ENCODE data around the gene DES. TPM values are rescaled to one million over a fixed set of nuclear protein-coding genes. Genes with fewer than 3 reads are reported as not detected.

The DES gene
- total RNA-seq, 2 experiments from 2014 or later: not detected

- Histone ChIP-seq H3K9me3 (ENCODE audit: low read length) (no peaks in the 10 kb centered on the region), H3K79me2 (ENCODE audit: insufficient read depth, low read depth, low read length) (no peaks in the 10 kb centered on the region), H4K20me1 (ENCODE audit: insufficient read depth, low read length) (no peaks in the 10 kb centered on the region), H3K4me3 (ENCODE audit: low read depth, low read length, poor library complexity, severe bottlenecking) (no peak overlapping the region), H3K27ac (ENCODE audit: low read depth, low read length, poor library complexity, severe bottlenecking) (no peak overlapping the region), H3K4me1 (ENCODE audit: insufficient read depth, low read length, poor library complexity, severe bottlenecking) (no peaks in the 10 kb centered on the region), H3K4me2 (ENCODE audit: low read length) (no peak overlapping the region), H2AFZ (ENCODE audit: low read length) (no peak overlapping the region), H3K36me3 (ENCODE audit: insufficient read depth, low read length) (peaks cover 11% of the 10 kb centered on the region; the same call in 1 of the 2 replicates), H3K9me2 (ENCODE audit: insufficient read depth, low read length) (no peaks in the 10 kb centered on the region)
- TF ChIP-seq, protein P1, sequence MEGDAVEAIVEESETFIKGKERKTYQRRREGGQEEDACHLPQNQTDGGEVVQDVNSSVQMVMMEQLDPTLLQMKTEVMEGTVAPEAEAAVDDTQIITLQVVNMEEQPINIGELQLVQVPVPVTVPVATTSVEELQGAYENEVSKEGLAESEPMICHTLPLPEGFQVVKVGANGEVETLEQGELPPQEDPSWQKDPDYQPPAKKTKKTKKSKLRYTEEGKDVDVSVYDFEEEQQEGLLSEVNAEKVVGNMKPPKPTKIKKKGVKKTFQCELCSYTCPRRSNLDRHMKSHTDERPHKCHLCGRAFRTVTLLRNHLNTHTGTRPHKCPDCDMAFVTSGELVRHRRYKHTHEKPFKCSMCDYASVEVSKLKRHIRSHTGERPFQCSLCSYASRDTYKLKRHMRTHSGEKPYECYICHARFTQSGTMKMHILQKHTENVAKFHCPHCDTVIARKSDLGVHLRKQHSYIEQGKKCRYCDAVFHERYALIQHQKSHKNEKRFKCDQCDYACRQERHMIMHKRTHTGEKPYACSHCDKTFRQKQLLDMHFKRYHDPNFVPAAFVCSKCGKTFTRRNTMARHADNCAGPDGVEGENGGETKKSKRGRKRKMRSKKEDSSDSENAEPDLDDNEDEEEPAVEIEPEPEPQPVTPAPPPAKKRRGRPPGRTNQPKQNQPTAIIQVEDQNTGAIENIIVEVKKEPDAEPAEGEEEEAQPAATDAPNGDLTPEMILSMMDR (conservative IDR thresholded peaks at IDR 0.05; ENCODE audit: low read length): no peak
- TF ChIP-seq EZH2phosphoT487 (IDR thresholded peaks at IDR 0.05; ENCODE audit: borderline replicate concordance, low read depth, low read length): no peak
- ChIA-PET POLR2A (interaction anchor here (0.8 kb wide), 1 partner anchor 48 kb away, joined by 3 read pairs; no protein-coding TSS in a partner anchor), CTCF (ENCODE audit: unreplicated experiment) (interaction anchor here (0.6 kb wide), 1 partner anchor 373 kb away, joined by 6 read pairs; no protein-coding TSS in a partner anchor)
- BruUV-seq (replicated peaks): no TSS peak
- intact Hi-C loops (cut with micrococcal nuclease; ENCODE audit: unreplicated experiment): no loop called here
- no peak for DNase-seq (ENCODE audit: low spot score)
These were observed 48.7 kb upstream of the DES start for GRCh38 chr2:219369447-219369861.

DNA sequence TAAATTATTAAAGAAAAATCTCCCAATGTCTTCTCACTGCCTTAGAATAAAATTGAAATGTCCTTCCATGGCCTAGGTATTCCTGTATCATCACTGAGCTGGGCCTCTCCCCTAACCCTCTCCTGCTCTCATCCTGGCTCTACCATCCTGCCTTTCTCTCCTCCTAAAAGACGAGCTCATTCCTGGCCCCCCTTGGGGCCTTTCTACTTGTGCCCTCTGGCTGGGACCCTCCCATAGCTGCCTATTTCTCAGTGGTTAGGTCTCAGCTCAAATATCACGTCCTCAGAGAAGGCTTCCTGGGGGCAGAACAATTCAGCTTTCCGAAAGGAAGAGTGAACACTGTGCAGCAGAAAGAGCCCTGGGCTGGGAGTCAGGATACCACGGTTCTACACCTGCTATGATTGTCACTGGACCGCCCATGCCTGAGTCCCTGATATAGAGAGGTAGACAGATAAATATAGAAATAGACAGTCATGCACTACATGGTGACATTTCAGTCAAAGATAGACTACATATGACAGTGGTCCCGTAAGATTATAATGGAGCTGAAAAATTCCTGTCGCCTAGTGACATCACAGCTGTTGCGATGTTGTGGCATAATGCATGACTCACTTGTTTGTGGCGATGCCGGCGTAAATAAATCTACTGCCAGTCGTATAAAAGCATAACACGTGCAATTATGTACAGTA is 39.9 kb upstream of the DES start:
- H4K20me1 ChIP-seq (ENCODE audit: insufficient read depth, low read length): no peaks in the 10 kb centered on the region
- peaks cover 45% of the 10 kb centered on the region for H3K36me3 ChIP-seq (ENCODE audit: insufficient read depth, low read length)
- no peak overlapping the region for H3K4me3 ChIP-seq (ENCODE audit: low read depth, low read length, poor library complexity, severe bottlenecking)
- BruUV-seq (replicated peaks): no TSS peak
- TF ChIP-seq, protein P1 (conservative IDR thresholded peaks at IDR 0.05; ENCODE audit: low read length): no peak
- no peak for TF ChIP-seq EZH2phosphoT487 (IDR thresholded peaks at IDR 0.05; ENCODE audit: borderline replicate concordance, low read depth, low read length)
- POLR2A ChIA-PET: interaction anchor here (0.6 to 1.0 kb wide), 2 partner anchors 10 to 656 kb away, joined by 3 to 4 read pairs; no protein-coding TSS in a partner anchor
- H2AFZ ChIP-seq (ENCODE audit: low read length): no peak overlapping the region
- H3K79me2 ChIP-seq (ENCODE audit: insufficient read depth, low read depth, low read length): no peaks in the 10 kb centered on the region
- no peaks in the 10 kb centered on the region for H3K4me1 ChIP-seq (ENCODE audit: insufficient read depth, low read length, poor library complexity, severe bottlenecking)
- no peaks in the 10 kb centered on the region for H3K9me3 ChIP-seq (ENCODE audit: low read length)
- CTCF ChIA-PET (ENCODE audit: unreplicated experiment): interaction anchor here (0.6 kb wide), 1 partner anchor 9 kb away, joined by 3 read pairs; the partner anchor contains the start of gene DNPEP
- intact Hi-C loops (cut with micrococcal nuclease; ENCODE audit: unreplicated experiment): no loop called here
- no peak overlapping the region for H3K4me2 ChIP-seq (ENCODE audit: low read length)
- no peak for DNase-seq (ENCODE audit: low spot score)
- no peak overlapping the region for H3K27ac ChIP-seq (ENCODE audit: low read depth, low read length, poor library complexity, severe bottlenecking)
- H3K9me2 ChIP-seq (ENCODE audit: insufficient read depth, low read length): no peaks in the 10 kb centered on the region

GRCh38 chr2:219380926-219381325 is 37.3 kb upstream of the DES start:
- no peaks in the 10 kb centered on the region for H3K9me2 ChIP-seq (ENCODE audit: insufficient read depth, low read length)
- no peaks in the 10 kb centered on the region for H3K9me3 ChIP-seq (ENCODE audit: low read length)
- no peak overlapping the region for H3K4me3 ChIP-seq (ENCODE audit: low read depth, low read length, poor library complexity, severe bottlenecking)
- ChIA-PET CTCF (ENCODE audit: unreplicated experiment) (no interaction called here), POLR2A (no interaction called here)
- no peaks in the 10 kb centered on the region for H3K4me1 ChIP-seq (ENCODE audit: insufficient read depth, low read length, poor library complexity, severe bottlenecking)
- no peaks in the 10 kb centered on the region for H3K79me2 ChIP-seq (ENCODE audit: insufficient read depth, low read depth, low read length)
- no peak overlapping the region for H3K4me2 ChIP-seq (ENCODE audit: low read length)
- intact Hi-C loops (cut with micrococcal nuclease; ENCODE audit: unreplicated experiment): no loop called here
- no peak overlapping the region for H2AFZ ChIP-seq (ENCODE audit: low read length)
- no peaks in the 10 kb centered on the region for H4K20me1 ChIP-seq (ENCODE audit: insufficient read depth, low read length)
- BruUV-seq (replicated peaks): no TSS peak
- H3K36me3 ChIP-seq (ENCODE audit: insufficient read depth, low read length): peaks cover 48% of the 10 kb centered on the region
- TF ChIP-seq, protein P1 (conservative IDR thresholded peaks at IDR 0.05; ENCODE audit: low read length): no peak
- no peak for TF ChIP-seq EZH2phosphoT487 (IDR thresholded peaks at IDR 0.05; ENCODE audit: borderline replicate concordance, low read depth, low read length)
- no peak overlapping the region for H3K27ac ChIP-seq (ENCODE audit: low read depth, low read length, poor library complexity, severe bottlenecking)
- DNase-seq (ENCODE audit: low spot score): no peak
